GM12873 (cell line): ENCODE results near the gene RPL34.

Experiments used
- TF ChIP-seq, protein P1 (sequence below): IDR thresholded peaks from 2 replicates; pipeline ENCODE4 v1.5.1; 2012; ENCODE audit warnings: low read depth, mild to moderate bottlenecking, moderate library complexity, low read length, control low read depth; ENCODE audit not compliant: insufficient read depth; ENCODE audit errors: missing control alignments

The RPL34 gene

DNA sequence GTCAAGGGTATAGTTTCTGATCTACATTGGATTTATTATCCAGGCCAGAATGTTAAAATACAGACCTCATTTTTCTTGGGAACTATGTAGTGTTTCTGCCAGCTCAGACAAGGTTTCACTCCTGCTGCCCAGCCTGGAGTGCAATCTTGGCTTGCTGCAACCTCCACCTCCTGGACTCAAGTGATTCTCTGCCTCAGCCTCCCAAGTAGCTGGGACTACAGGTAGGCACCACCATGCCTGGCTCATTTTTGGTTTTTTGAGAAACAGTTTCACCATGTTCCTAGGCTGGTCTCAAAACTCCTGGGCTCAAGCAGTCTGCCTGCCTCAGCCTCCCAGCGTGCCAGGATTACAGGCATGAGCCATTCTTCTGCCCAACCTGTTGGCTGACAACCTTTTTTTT, 5.7 kb downstream of the RPL34 start:
- TF ChIP-seq, protein P1, sequence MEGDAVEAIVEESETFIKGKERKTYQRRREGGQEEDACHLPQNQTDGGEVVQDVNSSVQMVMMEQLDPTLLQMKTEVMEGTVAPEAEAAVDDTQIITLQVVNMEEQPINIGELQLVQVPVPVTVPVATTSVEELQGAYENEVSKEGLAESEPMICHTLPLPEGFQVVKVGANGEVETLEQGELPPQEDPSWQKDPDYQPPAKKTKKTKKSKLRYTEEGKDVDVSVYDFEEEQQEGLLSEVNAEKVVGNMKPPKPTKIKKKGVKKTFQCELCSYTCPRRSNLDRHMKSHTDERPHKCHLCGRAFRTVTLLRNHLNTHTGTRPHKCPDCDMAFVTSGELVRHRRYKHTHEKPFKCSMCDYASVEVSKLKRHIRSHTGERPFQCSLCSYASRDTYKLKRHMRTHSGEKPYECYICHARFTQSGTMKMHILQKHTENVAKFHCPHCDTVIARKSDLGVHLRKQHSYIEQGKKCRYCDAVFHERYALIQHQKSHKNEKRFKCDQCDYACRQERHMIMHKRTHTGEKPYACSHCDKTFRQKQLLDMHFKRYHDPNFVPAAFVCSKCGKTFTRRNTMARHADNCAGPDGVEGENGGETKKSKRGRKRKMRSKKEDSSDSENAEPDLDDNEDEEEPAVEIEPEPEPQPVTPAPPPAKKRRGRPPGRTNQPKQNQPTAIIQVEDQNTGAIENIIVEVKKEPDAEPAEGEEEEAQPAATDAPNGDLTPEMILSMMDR = no peak

DNA sequence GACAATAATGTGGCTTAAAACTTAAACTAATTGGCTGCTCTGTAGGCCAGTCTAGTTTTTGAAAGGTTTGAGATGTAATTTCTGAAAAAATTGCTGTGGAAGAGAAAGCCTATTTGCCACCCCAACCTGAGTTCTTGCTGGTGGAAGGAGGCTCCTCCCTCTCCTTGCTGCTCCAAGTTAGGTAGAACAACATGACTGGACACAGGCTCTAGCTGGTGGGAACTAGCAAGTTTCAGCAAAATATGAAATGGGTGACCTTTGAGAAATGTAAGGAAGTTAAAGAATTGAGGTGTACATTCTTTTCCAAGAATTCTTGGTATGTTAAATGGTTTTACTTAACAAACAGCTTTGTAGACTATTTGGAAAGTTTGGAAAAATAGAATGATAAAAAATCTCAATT, 8.0 kb downstream of the RPL34 start:
- TF ChIP-seq, protein P1 = no peak

DNA sequence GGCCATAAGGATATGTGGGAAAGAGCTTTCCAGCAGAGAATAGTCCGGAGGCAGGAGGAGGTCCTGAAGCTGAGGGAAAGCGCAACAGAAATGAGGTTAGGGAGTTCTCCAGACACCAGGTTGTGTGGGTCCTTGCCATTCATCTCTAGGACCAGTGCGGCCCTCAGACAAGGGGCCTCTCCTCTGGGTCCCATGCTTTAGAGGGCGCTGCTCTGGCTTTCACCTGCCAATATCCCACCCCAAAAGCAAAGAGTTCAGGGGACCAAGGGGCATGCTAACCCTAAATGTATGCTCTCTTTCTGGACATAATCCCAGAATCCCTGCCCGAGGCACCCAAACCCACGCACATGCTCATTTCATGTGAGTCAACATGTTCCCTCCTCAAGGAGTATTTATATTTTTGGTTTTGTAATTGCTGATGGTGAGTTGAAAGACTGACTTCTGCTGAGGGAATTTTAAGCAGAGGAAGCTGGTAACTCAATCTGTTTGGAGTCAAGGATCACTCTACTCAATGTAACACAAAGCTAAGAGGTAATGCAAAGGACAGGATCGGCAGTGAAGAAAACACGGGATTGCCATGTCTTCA, 14.8 kb downstream of the RPL34 start:
- TF ChIP-seq, protein P1 = no peak

DNA sequence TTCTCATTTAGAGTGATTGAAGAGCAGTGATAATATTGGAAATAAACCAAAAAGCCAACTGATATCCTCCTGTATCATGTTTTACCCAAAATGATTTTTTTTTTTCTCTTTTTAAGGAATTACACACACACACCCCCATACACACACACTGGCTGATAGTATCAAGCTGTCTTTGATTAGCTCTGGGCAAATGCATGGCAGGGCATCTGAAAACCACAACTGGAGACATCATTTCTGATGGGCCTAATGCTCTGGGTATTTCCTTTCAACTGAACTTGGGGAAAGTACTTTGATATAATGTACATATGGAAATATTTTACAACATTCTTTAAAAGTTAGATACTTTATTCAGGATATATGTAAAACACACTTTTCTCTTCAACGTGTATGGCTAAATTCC, 15.9 kb downstream of the RPL34 start:
- TF ChIP-seq, protein P1 = no peak

DNA sequence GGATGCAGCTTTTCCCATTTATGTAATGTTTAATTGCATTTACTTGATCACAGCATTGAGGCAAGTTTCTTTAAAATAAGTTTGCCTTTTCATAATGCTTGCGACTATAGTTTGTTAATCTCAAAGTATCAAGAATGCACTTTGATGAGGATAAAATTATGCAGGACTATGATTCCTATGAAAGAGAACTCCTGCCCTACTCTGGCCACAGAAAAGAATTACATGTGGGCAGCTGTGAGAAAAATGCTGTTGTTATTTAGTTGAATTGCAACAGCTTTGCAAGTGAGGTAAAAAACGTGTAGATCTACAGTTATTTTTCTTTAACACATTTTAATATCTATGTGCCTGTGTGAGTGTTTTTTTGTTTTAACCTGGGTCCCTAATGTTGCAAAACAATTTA, 17.5 kb downstream of the RPL34 start:
- TF ChIP-seq, protein P1 = no peak

DNA sequence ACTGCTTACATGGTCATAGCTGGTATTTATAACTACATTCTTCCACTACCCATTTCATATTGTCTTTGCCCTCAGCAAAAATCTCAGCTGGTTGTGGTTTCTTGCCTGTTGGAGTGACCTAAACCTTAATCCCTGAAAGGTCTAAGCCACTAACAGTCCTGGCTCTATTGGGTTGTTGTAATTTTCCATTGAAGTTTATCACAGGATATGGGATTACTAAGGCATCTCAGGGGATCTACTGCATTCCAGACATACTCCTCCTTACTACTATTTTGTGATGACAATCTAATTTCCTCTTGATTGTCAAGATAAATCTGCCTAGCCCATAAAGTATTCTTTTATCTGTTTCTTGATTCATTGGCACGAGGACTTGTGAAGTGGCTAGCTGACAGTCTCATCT, 23.9 kb downstream of the RPL34 start:
- TF ChIP-seq, protein P1 = no peak

DNA sequence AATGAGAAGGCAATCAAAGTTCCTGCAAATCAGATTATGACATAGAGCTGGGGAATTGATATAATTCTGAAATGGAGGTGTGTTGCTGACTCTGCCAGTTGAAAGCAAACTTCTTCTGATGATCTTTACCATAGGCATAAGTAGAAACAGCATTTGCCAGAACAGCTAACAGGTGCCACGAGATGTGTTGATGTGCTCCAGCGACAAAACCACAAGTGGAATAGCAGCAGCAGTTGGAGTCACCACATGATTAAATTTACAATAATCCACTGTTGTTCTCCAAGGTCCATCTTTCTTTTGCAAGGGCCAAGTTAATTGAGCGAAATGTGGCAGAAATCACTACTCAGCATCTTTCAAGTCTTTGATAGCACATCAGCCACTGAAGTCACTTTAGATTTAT, 26.3 kb downstream of the RPL34 start:
- TF ChIP-seq, protein P1 = no peak
